ENCODE measurements around the gene OSBP2.
"Not testable (repeated sequence)": the region's sequence is repeated elsewhere in the genome, so short reads cannot be mapped to it uniquely, and the experiment has no call there.

OSBP2 gene

GRCh38 chr22:30718938-30719337 lies 24.3 kb downstream of the OSBP2 start:
- no peak overlapping the region for H3K27ac ChIP-seq
- TF ChIP-seq CTCF (IDR thresholded peaks at IDR 0.05) (no peak), ZFX (IDR thresholded peaks at IDR 0.05; ENCODE audit: borderline replicate concordance) (no peak)

- TF ChIP-seq ZFX (IDR thresholded peaks at IDR 0.05; ENCODE audit: borderline replicate concordance), result no peak
- no peak for TF ChIP-seq CTCF (IDR thresholded peaks at IDR 0.05)
- no peak overlapping the region for H3K27ac ChIP-seq
Measured at GRCh38 chr22:30720263-30720837, 25.7 kb downstream of the OSBP2 start.

GRCh38 chr22:30721741-30722140 lies 27.1 kb downstream of the OSBP2 start:
- no peak overlapping the region for H3K27ac ChIP-seq
- no peak for TF ChIP-seq CTCF (IDR thresholded peaks at IDR 0.05)

GRCh38 chr22:30728826-30729225 lies 34.2 kb downstream of the OSBP2 start:
- no peak overlapping the region for H3K27ac ChIP-seq
- TF ChIP-seq ZFX (IDR thresholded peaks at IDR 0.05; ENCODE audit: borderline replicate concordance) (no peak), CTCF (IDR thresholded peaks at IDR 0.05) (no peak)

- no peak overlapping the region for H3K27ac ChIP-seq
- TF ChIP-seq CTCF (IDR thresholded peaks at IDR 0.05) (no peak), ZFX (IDR thresholded peaks at IDR 0.05; ENCODE audit: borderline replicate concordance) (no peak)
Measured at GRCh38 chr22:30731658-30732057, 37.0 kb downstream of the OSBP2 start.

GRCh38 chr22:30732426-30732825 lies 37.8 kb downstream of the OSBP2 start:
- TF ChIP-seq CTCF (IDR thresholded peaks at IDR 0.05) (no peak), ZFX (IDR thresholded peaks at IDR 0.05; ENCODE audit: borderline replicate concordance) (no peak)
- H3K27ac ChIP-seq, result no peak overlapping the region

GRCh38 chr22:30733181-30733631 lies 38.5 kb downstream of the OSBP2 start:
- TF ChIP-seq CTCF (IDR thresholded peaks at IDR 0.05) (no peak), ZFX (IDR thresholded peaks at IDR 0.05; ENCODE audit: borderline replicate concordance) (no peak)
- no peak overlapping the region for H3K27ac ChIP-seq

- not testable (repeated sequence) for H3K27ac ChIP-seq
Measured at GRCh38 chr22:30740007-30740406, 45.3 kb downstream of the OSBP2 start.

- not testable (repeated sequence) for H3K27ac ChIP-seq
Measured at GRCh38 chr22:30740511-30740910, 45.8 kb downstream of the OSBP2 start.

Measured in 22Rv1 (cell line).